ENCODE measurements around the gene ELF2. TPM values are rescaled to one million over a fixed set of nuclear protein-coding genes. Genes with fewer than 3 reads are reported as not detected.
A peak's percentile ranks its signal among the peaks of the same experiment; 100 is the strongest.

ELF2 gene
- total RNA-seq, 1 experiment from 2014 or later, result 44.6 TPM

DNA sequence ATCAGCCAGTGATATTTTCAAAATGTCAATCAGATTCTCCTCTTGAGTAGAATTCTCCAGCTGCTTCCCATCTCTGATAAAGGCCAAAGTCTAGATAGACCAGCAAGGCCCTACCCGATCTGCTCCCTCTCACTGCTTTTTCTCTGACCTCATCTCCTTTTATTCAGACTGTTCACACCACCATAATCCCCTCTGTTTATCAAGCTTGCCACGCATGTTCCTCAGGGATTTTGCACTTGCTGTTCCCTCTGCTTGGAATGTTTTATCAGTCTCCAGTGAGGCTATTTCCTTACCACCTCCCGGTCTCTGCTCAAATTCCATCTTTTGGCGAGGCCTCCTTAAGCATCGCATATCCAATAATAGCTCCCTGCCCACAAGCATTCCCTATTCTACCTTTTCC lies 141.4 kb downstream of the ELF2 start:
- TF ChIP-seq NR3C1 (CRISPR knock-in tag; conservative IDR thresholded peaks at IDR 0.05; ENCODE audit: low read depth) (no peak), ZNF423 (CRISPR knock-in tag; IDR thresholded peaks at IDR 0.05) (no peak), ZNF416 (CRISPR knock-in tag; IDR thresholded peaks at IDR 0.05) (no peak), CREB1 (CRISPR knock-in tag; IDR thresholded peaks at IDR 0.05) (no peak), ELF4 (CRISPR knock-in tag; IDR thresholded peaks at IDR 0.05; ENCODE audit: low read depth) (no peak), FOXK1 (CRISPR knock-in tag; IDR thresholded peaks at IDR 0.05) (no peak), NFATC4 (CRISPR knock-in tag; IDR thresholded peaks at IDR 0.05) (no peak), AFF4 (CRISPR knock-in tag; IDR thresholded peaks at IDR 0.05; ENCODE audit: borderline replicate concordance) (no peak), ZNF396 (CRISPR knock-in tag; IDR thresholded peaks at IDR 0.05; ENCODE audit: borderline replicate concordance) (no peak), GRHL2 (CRISPR knock-in tag; IDR thresholded peaks at IDR 0.05; ENCODE audit: insufficient replicate concordance, severe bottlenecking) (no peak), RELA (CRISPR knock-in tag; IDR thresholded peaks at IDR 0.05; ENCODE audit: borderline replicate concordance) (no peak)
- TF ChIP-seq, protein P1, sequence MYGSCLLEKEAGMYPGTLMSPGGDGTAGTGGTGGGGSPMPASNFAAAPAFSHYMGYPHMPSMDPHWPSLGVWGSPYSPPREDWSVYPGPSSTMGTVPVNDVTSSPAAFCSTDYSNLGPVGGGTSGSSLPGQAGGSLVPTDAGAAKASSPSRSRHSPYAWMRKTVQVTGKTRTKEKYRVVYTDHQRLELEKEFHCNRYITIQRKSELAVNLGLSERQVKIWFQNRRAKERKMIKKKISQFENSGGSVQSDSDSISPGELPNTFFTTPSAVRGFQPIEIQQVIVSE (CRISPR knock-in tag; IDR thresholded peaks at IDR 0.05; ENCODE audit: borderline replicate concordance), result no peak
- TF ChIP-seq, protein P2, sequence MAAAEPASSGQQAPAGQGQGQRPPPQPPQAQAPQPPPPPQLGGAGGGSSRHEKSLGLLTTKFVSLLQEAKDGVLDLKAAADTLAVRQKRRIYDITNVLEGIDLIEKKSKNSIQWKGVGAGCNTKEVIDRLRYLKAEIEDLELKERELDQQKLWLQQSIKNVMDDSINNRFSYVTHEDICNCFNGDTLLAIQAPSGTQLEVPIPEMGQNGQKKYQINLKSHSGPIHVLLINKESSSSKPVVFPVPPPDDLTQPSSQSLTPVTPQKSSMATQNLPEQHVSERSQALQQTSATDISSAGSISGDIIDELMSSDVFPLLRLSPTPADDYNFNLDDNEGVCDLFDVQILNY (CRISPR knock-in tag; IDR thresholded peaks at IDR 0.05), result no peak
- TF ChIP-seq, protein P3, sequence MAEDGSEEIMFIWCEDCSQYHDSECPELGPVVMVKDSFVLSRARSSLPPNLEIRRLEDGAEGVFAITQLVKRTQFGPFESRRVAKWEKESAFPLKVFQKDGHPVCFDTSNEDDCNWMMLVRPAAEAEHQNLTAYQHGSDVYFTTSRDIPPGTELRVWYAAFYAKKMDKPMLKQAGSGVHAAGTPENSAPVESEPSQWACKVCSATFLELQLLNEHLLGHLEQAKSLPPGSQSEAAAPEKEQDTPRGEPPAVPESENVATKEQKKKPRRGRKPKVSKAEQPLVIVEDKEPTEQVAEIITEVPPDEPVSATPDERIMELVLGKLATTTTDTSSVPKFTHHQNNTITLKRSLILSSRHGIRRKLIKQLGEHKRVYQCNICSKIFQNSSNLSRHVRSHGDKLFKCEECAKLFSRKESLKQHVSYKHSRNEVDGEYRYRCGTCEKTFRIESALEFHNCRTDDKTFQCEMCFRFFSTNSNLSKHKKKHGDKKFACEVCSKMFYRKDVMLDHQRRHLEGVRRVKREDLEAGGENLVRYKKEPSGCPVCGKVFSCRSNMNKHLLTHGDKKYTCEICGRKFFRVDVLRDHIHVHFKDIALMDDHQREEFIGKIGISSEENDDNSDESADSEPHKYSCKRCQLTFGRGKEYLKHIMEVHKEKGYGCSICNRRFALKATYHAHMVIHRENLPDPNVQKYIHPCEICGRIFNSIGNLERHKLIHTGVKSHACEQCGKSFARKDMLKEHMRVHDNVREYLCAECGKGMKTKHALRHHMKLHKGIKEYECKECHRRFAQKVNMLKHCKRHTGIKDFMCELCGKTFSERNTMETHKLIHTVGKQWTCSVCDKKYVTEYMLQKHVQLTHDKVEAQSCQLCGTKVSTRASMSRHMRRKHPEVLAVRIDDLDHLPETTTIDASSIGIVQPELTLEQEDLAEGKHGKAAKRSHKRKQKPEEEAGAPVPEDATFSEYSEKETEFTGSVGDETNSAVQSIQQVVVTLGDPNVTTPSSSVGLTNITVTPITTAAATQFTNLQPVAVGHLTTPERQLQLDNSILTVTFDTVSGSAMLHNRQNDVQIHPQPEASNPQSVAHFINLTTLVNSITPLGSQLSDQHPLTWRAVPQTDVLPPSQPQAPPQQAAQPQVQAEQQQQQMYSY (CRISPR knock-in tag; IDR thresholded peaks at IDR 0.05), result no peak
- TF ChIP-seq, protein P4, sequence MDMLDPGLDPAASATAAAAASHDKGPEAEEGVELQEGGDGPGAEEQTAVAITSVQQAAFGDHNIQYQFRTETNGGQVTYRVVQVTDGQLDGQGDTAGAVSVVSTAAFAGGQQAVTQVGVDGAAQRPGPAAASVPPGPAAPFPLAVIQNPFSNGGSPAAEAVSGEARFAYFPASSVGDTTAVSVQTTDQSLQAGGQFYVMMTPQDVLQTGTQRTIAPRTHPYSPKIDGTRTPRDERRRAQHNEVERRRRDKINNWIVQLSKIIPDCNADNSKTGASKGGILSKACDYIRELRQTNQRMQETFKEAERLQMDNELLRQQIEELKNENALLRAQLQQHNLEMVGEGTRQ (CRISPR knock-in tag; IDR thresholded peaks at IDR 0.05), result no peak
- TF ChIP-seq, protein P5, sequence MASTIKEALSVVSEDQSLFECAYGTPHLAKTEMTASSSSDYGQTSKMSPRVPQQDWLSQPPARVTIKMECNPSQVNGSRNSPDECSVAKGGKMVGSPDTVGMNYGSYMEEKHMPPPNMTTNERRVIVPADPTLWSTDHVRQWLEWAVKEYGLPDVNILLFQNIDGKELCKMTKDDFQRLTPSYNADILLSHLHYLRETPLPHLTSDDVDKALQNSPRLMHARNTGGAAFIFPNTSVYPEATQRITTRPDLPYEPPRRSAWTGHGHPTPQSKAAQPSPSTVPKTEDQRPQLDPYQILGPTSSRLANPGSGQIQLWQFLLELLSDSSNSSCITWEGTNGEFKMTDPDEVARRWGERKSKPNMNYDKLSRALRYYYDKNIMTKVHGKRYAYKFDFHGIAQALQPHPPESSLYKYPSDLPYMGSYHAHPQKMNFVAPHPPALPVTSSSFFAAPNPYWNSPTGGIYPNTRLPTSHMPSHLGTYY (CRISPR knock-in tag; IDR thresholded peaks at IDR 0.05), result no peak
- H3K27me3 Mint-ChIP-seq (ENCODE audit: low read depth), result no peaks in the 10 kb centered on the region
- H3K27ac Mint-ChIP-seq, result peak overlapping the region; percentile 80
- peaks cover 40% of the 10 kb centered on the region for H3K4me1 Mint-ChIP-seq
- no peaks in the 10 kb centered on the region for H3K9me3 Mint-ChIP-seq
- DNase-seq (ENCODE audit: low spot score), result no peak
- no peak for ATAC-seq
- POLR2A ChIA-PET, result no interaction called here
- CTCF ChIA-PET, result interaction anchor here (0.9 kb wide), 1 partner anchor 265 kb away, joined by 3 read pairs; the partner anchor contains the start of gene NAA15
- peaks cover 16% of the 10 kb centered on the region for H3K36me3 Mint-ChIP-seq
- H3K4me3 Mint-ChIP-seq, result no peak overlapping the region

All from WTC11 (cell line).